HepG2 (cell line): ENCODE data around the gene FAF1. TPM values are rescaled to one million over a fixed set of nuclear protein-coding genes. Genes with fewer than 3 reads are reported as not detected.

Experiments
- ATAC-seq: fragments of 200-7000 bp; cut with Tn5 transposase; 3 replicates; pipeline ENCODE4 v1.9.1; 2020; ENCODE audit warnings: mild to moderate bottlenecking, moderate library complexity
- BruUV-seq: library from RNA; stranded (reverse); fragments of 400-500 nt; replicated peaks from 2 replicates; lab custom pipeline; 2021; lab: Mats Ljungman, UMichigan
- CTCF ChIA-PET: fragments of 300-600 bp; formaldehyde crosslinking; extraction: SDS; loops from one replicate; lab custom pipeline; 2021; ENCODE audit warnings: low total read pairs, inconsistent platforms, low intra/inter-chr PET ratio; lab: Yijun Ruan, JAX
- POLR2A ChIA-PET: fragments of 350-600 bp; sonication (Branson Sonifier 250); formaldehyde crosslinking; loops from one replicate; lab custom pipeline; 2020; ENCODE audit warnings: antibody characterized with exemption, inconsistent platforms; lab: Yijun Ruan, JAX
- DNase-seq: peaks from one replicate; pipeline ENCODE4 v3.0.0-alpha.2; 2015; ENCODE audit warnings: low spot score
- FAIRE-seq: peaks from 3 replicates; lab custom pipeline; 2011; peaks lifted over from hg19 to GRCh38; lab: Jason Lieb, UNC
- H2AFZ ChIP-seq: one replicate; pipeline ENCODE4 v1.6.1; 2011; ENCODE audit warnings: low read length, inconsistent platforms
- H3K27ac ChIP-seq: fragments of 300-600 bp; 3 replicates; pipeline ENCODE4 v1.8.0; 2011; ENCODE audit warnings: mixed run types, mild to moderate bottlenecking, mixed read lengths, low read length, inconsistent platforms; ENCODE audit not compliant: insufficient read depth; ENCODE audit errors: extremely low read length
- H3K27me3 ChIP-seq, 2 experiments: fragments of 200-600 bp in 1 of 2; 2 replicates in 1 of 2; 3 replicates in 1 of 2; pipeline versions ENCODE4 v1.6.0 to v1.8.0; 2011; ENCODE audit warnings: low read length in 2 of 2, mild to moderate bottlenecking in 2 of 2, moderate library complexity in 2 of 2, inconsistent platforms in 1 of 2; ENCODE audit not compliant: insufficient read depth in 2 of 2, control insufficient read depth in 1 of 2
- H3K36me3 ChIP-seq, 2 experiments: fragments of 200-600 bp in 1 of 2; replicated peaks in 1 of 2; 2 replicates in 1 of 2; 3 replicates in 1 of 2; pipeline versions ENCODE4 v1.5.1 to v1.8.0; 2011; ENCODE audit warnings: low read length in 2 of 2, inconsistent platforms in 1 of 2; ENCODE audit not compliant: insufficient read depth in 2 of 2, control insufficient read depth in 1 of 2
- H3K4me1 ChIP-seq: 2 replicates; pipeline ENCODE4 v1.5.1; 2012; ENCODE audit warnings: low read length, inconsistent platforms; ENCODE audit not compliant: insufficient read depth
- H3K4me2 ChIP-seq: 2 replicates; pipeline ENCODE4 v1.6.0; 2011; ENCODE audit warnings: low read depth, low read length, inconsistent platforms
- H3K4me3 ChIP-seq, 3 experiments: fragments of 200-600 bp in 1 of 3; sonication (generic), shearing (Covaris generic) in 1 of 3; replicated peaks in 1 of 3; 2 replicates each; pipeline ENCODE4 v1.5.1; 2011 to 2016; ENCODE audit warnings: low read length in 3 of 3, inconsistent platforms in 2 of 3, low read depth in 2 of 3, mild to moderate bottlenecking in 2 of 3, control low read depth in 1 of 3, mixed read lengths in 1 of 3; ENCODE audit not compliant: insufficient read depth in 1 of 3
- H3K79me2 ChIP-seq: one replicate; pipeline ENCODE4 v1.6.1; 2011; ENCODE audit warnings: low read length, inconsistent platforms; ENCODE audit not compliant: insufficient read depth
- H3K9ac ChIP-seq: 2 replicates; pipeline ENCODE4 v1.6.0; 2011; ENCODE audit warnings: mild to moderate bottlenecking, low read depth, low read length, inconsistent platforms; ENCODE audit not compliant: insufficient read depth
- H3K9me3 ChIP-seq: 2 replicates; pipeline ENCODE4 v1.5.1; 2012; ENCODE audit warnings: mild to moderate bottlenecking, low read length
- H4K20me1 ChIP-seq: 2 replicates; pipeline ENCODE4 v1.6.0; 2011; ENCODE audit warnings: inconsistent platforms, mild to moderate bottlenecking, low read length, moderate library complexity; ENCODE audit not compliant: insufficient read depth
- HIVEP1 ChIP-seq: sonication (generic); formaldehyde crosslinking; IDR thresholded peaks from 2 replicates; pipeline ENCODE4 v1.4.0; 2020; ENCODE audit warnings: mild to moderate bottlenecking, missing genetic modification reagents
- MBNL3 ChIP-seq: fragments of 250-450 bp; sonication (Bioruptor Pico); conservative IDR thresholded peaks from 2 replicates; pipeline ENCODE4 v1.8.0; 2022; ENCODE audit warnings: mild to moderate bottlenecking, inconsistent platforms
- MXI1 ChIP-seq: IDR thresholded peaks from 3 replicates; pipeline ENCODE4 v1.6.1; 2012; ENCODE audit warnings: low read depth, low read length, inconsistent platforms, borderline replicate concordance
- NKX3-1 ChIP-seq: sonication (generic); formaldehyde crosslinking; IDR thresholded peaks from 2 replicates; pipeline ENCODE4 v1.5.0; 2020; ENCODE audit warnings: missing genetic modification reagents
- WGBS: methylation state at CpG from one replicate; pipeline ENCODE4 v1.1.6; 2017; ENCODE audit warnings: low lambda C conversion rate; 5-methylcytosine and 5-hydroxymethylcytosine counted together
- in situ Hi-C: cut with HindIII; loops from 2 replicates; pipeline ENCODE4 v1.10.0; 2017; ENCODE audit warnings: low pct_unique_long_range_greater_than_20kb; ENCODE audit not compliant: extremely low pct_ligation_motif_present
- intact Hi-C: fragments of 100-400 bp; cut with micrococcal nuclease; formaldehyde crosslinking; loops from one replicate; pipeline ENCODE4 v1.10.0; 2022; ENCODE audit not compliant: unreplicated experiment
- polyA plus RNA-seq, 8 experiments: library from polyadenylated mRNA; depleted of rRNA in 3 of 8; stranded (reverse) in 7 of 8; unstranded in 1 of 8; fragments of >200 nt; fragmentation: Illumina TruSeq in 4 of 8; extraction: Trizol in 4 of 8; gene quantifications; 2 replicates each; pipeline versions ENCODE4 v1.2.1 to v1.2.3, GENCODE V29; 2011 to 2016; ENCODE audit warnings: low read depth in 4 of 8, missing spikeins in 1 of 8, mixed read lengths in 1 of 8; ENCODE audit not compliant: insufficient read depth in 1 of 8
- total RNA-seq, 5 experiments: library from RNA; depleted of rRNA; stranded (reverse); fragments of >200 nt; fragmentation: Illumina TruSeq; extraction: Trizol; gene quantifications; 2 replicates each; pipeline ENCODE4 v1.2.3, GENCODE V29; 2016; ENCODE audit warnings: low read depth in 1 of 5
- TF ChIP-seq, protein P1 (sequence below): sonication (generic); formaldehyde crosslinking; IDR thresholded peaks from 2 replicates; pipeline ENCODE4 v1.5.1; 2020; ENCODE audit warnings: mild to moderate bottlenecking, missing genetic modification reagents

FAF1 gene
- total and polyA plus RNA-seq, 2 of the 13 experiments (the other 11 are each of a cell fraction or from before 2014, with no cell fraction given), result 19.4 to 63.3 TPM

GRCh38 chr1:50964863-50965262 is 4.8 kb upstream of the FAF1 start:
- CTCF ChIA-PET, result no interaction called here
- in situ Hi-C loops, result no loop called here
- no peak for DNase-seq

More at GRCh38 chr1:50964863-50965262, 4.8 kb upstream of the FAF1 start:
- no TSS peak for BruUV-seq
- no peak overlapping the region for H3K4me2 ChIP-seq
- no peak overlapping the region for H3K27ac ChIP-seq
- H3K4me3 ChIP-seq, result no peak overlapping the region
- H3K9ac ChIP-seq, result no peak overlapping the region
- no peaks in the 10 kb centered on the region for H4K20me1 ChIP-seq
- peaks cover 10% of the 10 kb centered on the region for H3K79me2 ChIP-seq
- H3K36me3 ChIP-seq, result no peaks in the 10 kb centered on the region
- FAIRE-seq, result no peak
- H3K4me1 ChIP-seq, result peaks cover 6% of the 10 kb centered on the region; the same call in 1 of the 2 replicates
- POLR2A ChIA-PET, result no interaction called here
- no peaks in the 10 kb centered on the region; a peak in 1 of 5 replicates for H3K27me3 ChIP-seq
- TF ChIP-seq NKX3-1 (CRISPR knock-in tag), result no peak
- no peak for TF ChIP-seq MXI1
- no peak for TF ChIP-seq HIVEP1 (CRISPR knock-in tag)
- TF ChIP-seq MBNL3, result no peak
- TF ChIP-seq, protein P1, sequence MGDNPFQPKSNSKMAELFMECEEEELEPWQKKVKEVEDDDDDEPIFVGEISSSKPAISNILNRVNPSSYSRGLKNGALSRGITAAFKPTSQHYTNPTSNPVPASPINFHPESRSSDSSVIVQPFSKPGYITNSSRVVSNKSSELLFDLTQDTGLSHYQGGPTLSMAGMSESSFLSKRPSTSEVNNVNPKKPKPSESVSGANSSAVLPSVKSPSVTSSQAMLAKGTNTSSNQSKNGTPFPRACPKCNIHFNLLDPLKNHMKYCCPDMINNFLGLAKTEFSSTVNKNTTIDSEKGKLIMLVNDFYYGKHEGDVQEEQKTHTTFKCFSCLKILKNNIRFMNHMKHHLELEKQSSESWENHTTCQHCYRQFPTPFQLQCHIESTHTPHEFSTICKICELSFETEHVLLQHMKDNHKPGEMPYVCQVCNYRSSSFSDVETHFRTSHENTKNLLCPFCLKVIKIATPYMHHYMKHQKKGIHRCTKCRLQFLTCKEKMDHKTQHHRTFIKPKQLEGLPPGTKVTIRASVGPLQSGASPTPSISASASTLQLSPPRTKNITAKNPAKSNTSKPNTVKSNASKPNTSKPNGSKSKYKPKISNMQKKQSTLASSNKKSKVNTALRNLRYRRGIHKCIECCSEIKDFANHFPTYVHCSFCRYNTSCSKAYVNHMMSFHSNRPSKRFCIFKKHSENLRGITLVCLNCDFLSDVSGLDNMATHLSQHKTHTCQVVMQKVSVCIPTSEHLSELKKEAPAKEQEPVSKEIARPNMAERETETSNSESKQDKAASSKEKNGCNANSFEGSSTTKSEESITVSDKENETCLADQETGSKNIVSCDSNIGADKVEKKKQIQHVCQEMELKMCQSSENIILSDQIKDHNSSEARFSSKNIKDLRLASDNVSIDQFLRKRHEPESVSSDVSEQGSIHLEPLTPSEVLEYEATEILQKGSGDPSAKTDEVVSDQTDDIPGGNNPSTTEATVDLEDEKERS (CRISPR knock-in tag), result no peak
- TF ChIP-seq, all 625 proteins: peak for 0
- 92% methylated on average over 11 of the region's 11 CpGs for WGBS
- intact Hi-C loops, result no loop called here
- H3K9me3 ChIP-seq, result no peaks in the 10 kb centered on the region
- no peak overlapping the region for H2AFZ ChIP-seq
- ATAC-seq, result no peak
